ENCODE data around the gene PSMB7.

The PSMB7 gene

GRCh38 chr9:124353166-124353768 lies 62.0 kb downstream of the PSMB7 start:
- TF ChIP-seq NFIC (IDR thresholded peaks at IDR 0.05) (no peak), MAX (IDR thresholded peaks at IDR 0.05) (no peak), TEAD4 (IDR thresholded peaks at IDR 0.05) (no peak), TAF1 (IDR thresholded peaks at IDR 0.05; ENCODE audit: low read depth) (no peak), FOXM1 (IDR thresholded peaks at IDR 0.05; ENCODE audit: borderline replicate concordance, low read depth) (no peak), REST (IDR thresholded peaks at IDR 0.05; ENCODE audit: low read depth) (no peak)

- TF ChIP-seq ZBTB7A (IDR thresholded peaks at IDR 0.05; ENCODE audit: low read depth) (no peak), EGR1 (IDR thresholded peaks at IDR 0.05) (no peak), FOXM1 (IDR thresholded peaks at IDR 0.05; ENCODE audit: borderline replicate concordance, low read depth) (no peak)
Observed at GRCh38 chr9:124352616-124353015, 62.6 kb downstream of the PSMB7 start.

- TF ChIP-seq USF1 (IDR thresholded peaks at IDR 0.05) (no peak), EGR1 (IDR thresholded peaks at IDR 0.05) (no peak), ZBTB7A (IDR thresholded peaks at IDR 0.05; ENCODE audit: low read depth) (no peak), REST (IDR thresholded peaks at IDR 0.05; ENCODE audit: low read depth) (no peak), TEAD4 (IDR thresholded peaks at IDR 0.05) (no peak), TCF12 (IDR thresholded peaks at IDR 0.05; ENCODE audit: low read depth) (no peak), TAF1 (IDR thresholded peaks at IDR 0.05; ENCODE audit: low read depth) (no peak), EP300 (IDR thresholded peaks at IDR 0.05; ENCODE audit: borderline replicate concordance) (no peak), NFIC (IDR thresholded peaks at IDR 0.05) (no peak), YY1 (IDR thresholded peaks at IDR 0.05; ENCODE audit: low read depth) (no peak), RAD21 (IDR thresholded peaks at IDR 0.05; ENCODE audit: low read depth) (no peak), FOXM1 (IDR thresholded peaks at IDR 0.05; ENCODE audit: borderline replicate concordance, low read depth) (no peak), CREB1 (IDR thresholded peaks at IDR 0.05; ENCODE audit: low read depth) (no peak), MAX (IDR thresholded peaks at IDR 0.05) (no peak), CEBPB (IDR thresholded peaks at IDR 0.05) (no peak)
Observed at GRCh38 chr9:124351672-124352468, 63.4 kb downstream of the PSMB7 start.

GRCh38 chr9:124350494-124351263 lies 64.6 kb downstream of the PSMB7 start:
- TF ChIP-seq EGR1 (IDR thresholded peaks at IDR 0.05) (no peak), MAX (IDR thresholded peaks at IDR 0.05) (no peak), EP300 (IDR thresholded peaks at IDR 0.05; ENCODE audit: borderline replicate concordance) (no peak), TEAD4 (IDR thresholded peaks at IDR 0.05) (no peak), CEBPB (IDR thresholded peaks at IDR 0.05) (no peak), RAD21 (IDR thresholded peaks at IDR 0.05; ENCODE audit: low read depth) (no peak), FOXM1 (IDR thresholded peaks at IDR 0.05; ENCODE audit: borderline replicate concordance, low read depth) (no peak), NFIC (IDR thresholded peaks at IDR 0.05) (no peak)

- no peak for TF ChIP-seq YY1 (IDR thresholded peaks at IDR 0.05; ENCODE audit: low read depth)
- no peak for TF ChIP-seq TEAD4 (IDR thresholded peaks at IDR 0.05)
- no peak for TF ChIP-seq RAD21 (IDR thresholded peaks at IDR 0.05; ENCODE audit: low read depth)
- no peak for TF ChIP-seq EP300 (IDR thresholded peaks at IDR 0.05; ENCODE audit: borderline replicate concordance)
- TF ChIP-seq CEBPB (IDR thresholded peaks at IDR 0.05): no peak
- TF ChIP-seq CREB1 (IDR thresholded peaks at IDR 0.05; ENCODE audit: low read depth): no peak
Observed at GRCh38 chr9:124349675-124350493, 65.4 kb downstream of the PSMB7 start.
